Vagina (tissue), 2 donors: Measurements from ENCODE around the gene FRRS1.

Source experiments
- POLR2A ChIP-seq, 2 donors: fragments of 450-650 bp; IDR thresholded peaks; one replicate each; pipeline ENCODE4 v1.6.1; 2017; ENCODE audit warnings: antibody characterized with exemption in 2 of 2, mild to moderate bottlenecking in 2 of 2, moderate library complexity in 2 of 2
- TF ChIP-seq, protein P1 (sequence below), 3 experiments: fragments of 450-650 bp in 2 of 3; fragments of 200-600 bp in 1 of 3; sonication (generic) in 1 of 3; IDR thresholded peaks; one replicate each; pipeline ENCODE4 v1.5.1; 2017 to 2019; ENCODE audit warnings: antibody characterized with exemption in 3 of 3, mild to moderate bottlenecking in 2 of 3, moderate library complexity in 2 of 3

DNA sequence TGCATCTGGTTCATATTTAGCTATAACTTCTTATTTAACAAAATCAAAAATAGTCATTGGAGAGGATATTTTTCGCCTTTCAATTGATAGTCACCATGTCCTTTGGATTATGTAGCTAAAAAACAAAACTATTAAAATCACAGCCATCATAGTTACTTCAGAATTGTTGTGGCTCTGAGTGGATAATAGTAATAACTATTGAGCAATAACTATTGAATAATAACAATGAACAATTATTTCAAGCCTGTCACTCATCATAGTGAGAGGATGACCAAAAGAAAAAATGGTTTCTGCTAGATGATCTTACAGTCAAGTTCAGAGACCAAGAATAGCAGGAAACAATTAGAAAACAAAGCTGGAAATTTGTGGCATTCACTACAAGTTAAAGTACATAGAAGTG is 45.3 kb upstream of the FRRS1 start:
- TF ChIP-seq, protein P1, sequence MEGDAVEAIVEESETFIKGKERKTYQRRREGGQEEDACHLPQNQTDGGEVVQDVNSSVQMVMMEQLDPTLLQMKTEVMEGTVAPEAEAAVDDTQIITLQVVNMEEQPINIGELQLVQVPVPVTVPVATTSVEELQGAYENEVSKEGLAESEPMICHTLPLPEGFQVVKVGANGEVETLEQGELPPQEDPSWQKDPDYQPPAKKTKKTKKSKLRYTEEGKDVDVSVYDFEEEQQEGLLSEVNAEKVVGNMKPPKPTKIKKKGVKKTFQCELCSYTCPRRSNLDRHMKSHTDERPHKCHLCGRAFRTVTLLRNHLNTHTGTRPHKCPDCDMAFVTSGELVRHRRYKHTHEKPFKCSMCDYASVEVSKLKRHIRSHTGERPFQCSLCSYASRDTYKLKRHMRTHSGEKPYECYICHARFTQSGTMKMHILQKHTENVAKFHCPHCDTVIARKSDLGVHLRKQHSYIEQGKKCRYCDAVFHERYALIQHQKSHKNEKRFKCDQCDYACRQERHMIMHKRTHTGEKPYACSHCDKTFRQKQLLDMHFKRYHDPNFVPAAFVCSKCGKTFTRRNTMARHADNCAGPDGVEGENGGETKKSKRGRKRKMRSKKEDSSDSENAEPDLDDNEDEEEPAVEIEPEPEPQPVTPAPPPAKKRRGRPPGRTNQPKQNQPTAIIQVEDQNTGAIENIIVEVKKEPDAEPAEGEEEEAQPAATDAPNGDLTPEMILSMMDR (IDR thresholded peaks at IDR 0.05), result no peak
- no peak for TF ChIP-seq POLR2A (IDR thresholded peaks at IDR 0.05)
